ENCODE data around the gene SP2.
A peak's percentile ranks its signal among the peaks of the same experiment; 100 is the strongest.

Gene SP2

GRCh38 chr17:47953909-47954308 is 57.9 kb downstream of the SP2 start:
- DNase-seq: no peak

DNA sequence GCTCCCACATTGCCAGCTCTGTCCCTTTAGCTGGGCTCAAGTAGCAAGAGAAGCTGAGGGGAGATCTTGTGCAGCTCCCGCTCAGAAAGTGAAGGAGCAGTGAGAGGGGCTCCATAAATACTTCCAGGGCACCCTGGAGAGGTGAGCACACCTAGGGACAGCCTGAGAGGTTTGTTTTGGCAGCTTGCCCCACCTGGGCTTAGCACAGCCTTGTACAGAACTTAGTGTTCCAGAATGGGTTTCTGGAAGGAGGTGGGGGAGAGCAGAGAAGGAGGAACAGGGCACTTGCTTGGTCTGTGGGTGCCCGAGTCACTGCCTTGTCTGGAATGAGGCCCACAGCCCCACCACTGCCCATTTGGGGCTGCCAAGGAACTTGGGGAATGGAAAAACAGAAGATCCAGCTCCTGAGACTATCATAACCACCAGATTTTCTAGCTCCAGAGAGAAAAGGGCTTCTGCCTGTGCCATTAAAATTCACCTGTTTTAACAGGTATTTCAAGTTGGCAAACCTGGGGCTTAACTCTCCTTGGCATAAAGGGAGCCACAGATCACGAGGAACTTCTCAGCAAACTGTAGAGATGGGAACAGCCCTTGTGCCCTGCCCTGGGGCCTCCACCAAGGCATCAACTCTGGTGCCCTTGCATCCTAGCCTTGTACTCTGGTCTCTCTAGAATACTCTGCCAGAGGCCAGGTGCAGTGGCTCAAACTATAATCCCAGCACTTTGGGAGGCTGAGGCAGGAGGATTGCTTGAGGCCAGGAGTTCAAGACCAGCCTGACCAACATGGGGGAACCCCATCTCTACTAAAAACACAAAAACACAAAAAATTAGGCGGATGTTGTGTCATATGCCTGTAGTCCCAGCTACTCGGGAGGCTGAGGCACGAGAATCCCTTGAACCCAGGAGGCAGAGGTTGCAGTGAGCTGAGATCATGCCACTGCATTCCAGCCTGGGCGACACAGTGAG is 59.7 kb downstream of the SP2 start:
- no peak for DNase-seq

GRCh38 chr17:47956791-47957590 is 61.0 kb downstream of the SP2 start:
- no peak for DNase-seq

DNA sequence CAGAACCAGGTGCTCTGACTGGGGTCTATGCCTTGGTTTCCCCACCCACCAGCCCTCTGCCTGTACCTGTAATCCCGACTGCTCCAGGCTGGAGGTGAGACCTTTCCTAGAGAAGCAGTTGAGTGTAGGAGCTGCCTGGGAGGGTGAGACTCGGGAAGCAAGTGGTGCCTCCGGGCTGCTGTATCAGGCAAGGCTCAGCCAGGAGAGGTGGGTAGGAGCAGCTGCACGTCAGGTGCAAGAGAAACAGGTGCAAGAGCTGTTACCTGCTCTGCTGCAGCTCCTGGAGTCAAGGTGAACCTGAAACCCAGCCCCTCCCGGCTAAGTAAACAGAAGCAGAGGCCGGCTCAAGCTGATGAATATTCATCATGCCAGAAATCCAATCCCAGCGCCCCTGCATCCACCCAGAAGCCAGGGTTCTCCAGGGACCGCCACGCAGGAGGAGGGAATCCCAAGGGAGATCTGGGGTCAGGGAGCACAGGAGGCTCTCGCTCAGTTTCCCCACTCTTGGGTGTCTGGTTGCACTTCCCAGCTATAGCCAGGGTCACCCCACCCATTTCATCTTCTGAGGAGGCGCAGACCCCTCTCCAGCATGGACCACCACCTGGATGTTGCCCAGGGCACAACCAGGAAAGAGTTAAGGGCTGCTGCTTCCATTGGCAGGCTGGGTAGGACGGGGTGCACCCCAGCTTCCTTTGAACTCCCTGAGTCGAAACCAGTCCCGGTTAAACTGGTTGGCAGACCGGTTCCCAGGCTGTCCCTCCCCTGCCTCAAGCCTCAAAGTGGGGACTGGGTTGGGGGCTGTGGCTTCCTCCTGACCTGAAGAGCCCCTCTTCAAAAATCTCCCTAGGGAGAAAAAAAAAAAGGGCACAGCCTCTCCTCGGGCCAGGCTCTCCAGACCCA is 61.8 kb downstream of the SP2 start, which contains the start of gene PRR15L:
Gene PRR15L (minus strand): TSS at position 293 of the 900 bp plus-strand sequence. CDS start 4,649 bp downstream, outside the sequence.
- DNase-seq: no peak

GRCh38 chr17:47959825-47960655 is 64.0 kb downstream of the SP2 start:
- DNase-seq: no peak

DNA sequence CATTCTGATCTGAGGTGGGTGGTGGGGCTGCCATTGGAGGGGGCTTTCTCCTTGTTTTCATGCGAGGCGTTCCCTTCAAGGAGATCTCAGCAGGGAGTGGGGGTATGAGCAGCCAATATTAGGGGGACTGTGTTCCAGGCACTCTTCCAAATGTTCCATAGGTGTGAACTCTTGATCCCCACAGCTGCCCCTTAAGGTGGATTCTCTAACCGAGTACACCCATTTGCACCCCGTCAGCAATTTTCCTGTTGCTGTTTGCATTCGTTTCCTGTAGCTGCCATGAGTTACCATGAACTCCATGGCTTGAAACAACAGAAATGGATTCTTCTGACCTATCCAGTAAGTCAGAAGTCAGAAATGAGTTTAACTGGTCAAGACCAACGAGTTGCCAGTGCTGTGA is 65.4 kb downstream of the SP2 start:
- DNase-seq: no peak

- no peak for DNase-seq
Measured at GRCh38 chr17:47962901-47963300, 66.9 kb downstream of the SP2 start.

- no peak for DNase-seq
Measured at GRCh38 chr17:47964856-47965255, 68.8 kb downstream of the SP2 start.

- no peak for DNase-seq
Measured at GRCh38 chr17:47966079-47966519, 70.1 kb downstream of the SP2 start.

GRCh38 chr17:47967607-47968252 is 71.7 kb downstream of the SP2 start:
- no peak for DNase-seq

DNA sequence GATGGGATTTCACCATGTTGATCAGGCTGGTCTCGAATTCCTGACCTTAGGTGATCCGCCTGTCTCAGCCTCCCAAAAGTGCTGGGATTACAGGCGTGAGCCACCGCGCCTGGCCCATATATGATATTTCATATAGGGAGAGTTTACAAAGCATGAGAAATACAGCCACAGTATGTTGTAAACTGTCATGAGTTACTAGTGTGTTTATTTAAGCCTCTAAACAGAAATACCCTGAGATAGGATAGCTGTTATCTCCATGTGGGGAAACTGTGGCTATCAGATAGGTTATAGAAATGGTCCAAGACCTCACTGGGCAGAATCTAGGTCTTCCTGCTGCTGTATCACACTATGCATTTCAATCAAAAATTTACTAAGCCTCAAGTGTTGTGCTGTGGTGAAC is 72.8 kb downstream of the SP2 start:
- no peak for DNase-seq

DNA sequence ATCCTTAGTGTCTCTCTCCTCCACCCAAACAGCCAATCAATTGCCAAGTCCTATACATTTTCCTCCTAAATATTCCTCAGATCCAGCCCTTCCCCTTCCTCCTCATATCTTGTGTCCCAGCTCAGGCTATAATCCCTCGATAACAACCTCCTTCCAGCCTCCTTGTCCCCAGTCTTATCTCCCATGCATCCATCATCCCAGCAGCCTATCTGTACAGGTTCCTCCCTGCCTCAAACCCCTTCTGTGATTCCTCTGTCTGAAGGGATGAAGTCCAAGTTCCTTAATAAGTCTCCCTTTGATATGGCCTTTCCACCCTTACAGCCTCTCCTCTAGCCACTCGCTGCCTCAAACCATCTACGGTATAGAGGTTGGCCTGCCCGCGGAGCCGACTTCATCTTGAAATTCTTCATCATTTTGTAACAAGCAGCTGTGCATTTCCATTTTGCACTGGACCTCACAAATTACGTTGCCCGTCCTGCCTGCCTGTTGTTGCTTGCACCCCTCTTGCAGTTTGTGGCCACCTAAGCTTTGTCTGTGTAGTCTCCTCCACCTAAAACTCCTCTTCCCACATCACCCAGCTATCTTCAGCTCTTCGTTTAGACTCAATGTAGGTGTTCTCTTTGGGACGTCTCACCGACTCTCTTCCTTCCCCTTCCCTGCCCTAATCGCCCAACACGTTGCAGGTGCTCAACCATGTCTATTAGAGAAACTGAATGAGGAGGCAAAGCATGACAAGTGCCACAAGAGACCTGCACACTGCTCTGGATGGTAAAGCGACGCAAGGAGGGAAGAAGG is 74.1 kb downstream of the SP2 start:
- DNase-seq: no peak

DNA sequence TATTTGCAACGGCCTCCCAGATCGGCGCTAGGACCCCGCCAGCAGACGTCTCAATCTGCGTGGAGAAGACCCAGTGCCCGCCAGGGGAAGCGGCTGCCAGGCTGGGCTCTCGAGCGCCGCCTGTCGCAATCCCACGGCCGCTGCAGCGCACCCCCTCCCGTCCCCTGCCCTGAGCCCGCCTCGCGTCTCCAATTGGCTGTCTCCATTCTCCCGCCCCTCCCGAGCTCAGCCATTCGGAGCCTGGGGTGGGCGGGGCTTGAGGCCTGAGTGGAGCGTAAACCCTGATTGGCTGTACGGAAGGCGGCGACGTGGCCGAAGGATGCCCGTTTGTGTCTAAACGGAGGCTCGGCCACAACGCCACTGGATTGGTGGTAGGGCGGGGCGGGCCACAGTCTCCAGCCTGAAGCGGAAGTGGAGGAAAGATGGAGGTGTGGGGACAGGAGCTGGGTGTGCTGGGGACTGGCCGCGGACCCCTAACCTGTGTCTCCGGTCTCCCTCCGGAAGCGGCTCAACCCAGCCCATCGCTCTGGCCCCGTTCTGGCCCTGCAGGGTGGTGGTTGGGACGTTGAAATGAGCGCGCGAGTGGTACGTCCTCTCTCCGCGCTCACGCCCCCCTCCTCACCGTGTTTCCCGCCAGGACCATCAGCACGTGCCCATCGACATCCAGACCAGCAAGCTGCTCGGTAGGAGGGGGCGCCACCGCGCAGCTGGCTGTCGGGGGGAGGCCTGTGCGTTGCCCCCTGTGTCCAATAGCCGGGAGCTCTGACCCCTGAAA is 74.9 kb downstream of the SP2 start, which contains the start of gene CDK5RAP3:
Gene CDK5RAP3 (plus strand): TSS at position 389 of the 775 bp plus-strand sequence. CDS start 34 bp downstream, at position 423.
- DNase-seq: peak; percentile 99

DNA sequence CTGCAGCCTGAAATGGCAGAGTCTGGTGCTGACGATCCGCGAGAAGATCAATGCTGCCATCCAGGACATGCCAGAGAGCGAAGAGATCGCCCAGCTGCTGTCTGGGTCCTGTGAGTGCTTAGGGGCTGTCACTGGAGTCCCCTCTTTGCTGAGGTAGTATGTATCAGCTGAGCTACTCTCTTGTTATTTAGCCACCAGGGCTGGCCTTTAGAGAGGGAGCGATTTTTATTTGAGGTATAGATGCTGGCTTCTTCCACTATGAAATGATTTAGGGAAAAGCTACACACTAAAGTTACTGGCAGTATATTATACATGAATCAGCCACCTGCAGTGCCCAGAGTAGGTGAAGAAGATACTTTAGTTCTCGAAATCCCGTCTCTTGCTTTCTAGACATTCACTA is 77.5 kb downstream of the SP2 start:
- no peak for DNase-seq

GRCh38 chr17:47975189-47975822 is 79.3 kb downstream of the SP2 start:
- no peak for DNase-seq

GRCh38 chr17:47975823-47976205 is 79.8 kb downstream of the SP2 start:
- no peak for DNase-seq

GRCh38 chr17:47978324-47978723 is 82.3 kb downstream of the SP2 start:
- DNase-seq: peak; percentile 19 to 73
